GM23248 (cell line): ENCODE results near the gene MEFV.

Experiments used
- EZH2 ChIP-seq: fragments of 200-600 bp; sonication (generic); IDR thresholded peaks from 2 replicates; pipeline ENCODE4 v1.6.1; 2018; ENCODE audit warnings: antibody characterized with exemption, mild to moderate bottlenecking; ENCODE audit not compliant: insufficient read depth, poor library complexity, severe bottlenecking
- EZH2phosphoT487 ChIP-seq: fragments of 200-600 bp; sonication (generic); IDR thresholded peaks from 2 replicates; pipeline ENCODE4 v1.6.1; 2018; ENCODE audit warnings: antibody characterized with exemption, moderate library complexity, mild to moderate bottlenecking, low read depth; ENCODE audit not compliant: insufficient read depth

DNA sequence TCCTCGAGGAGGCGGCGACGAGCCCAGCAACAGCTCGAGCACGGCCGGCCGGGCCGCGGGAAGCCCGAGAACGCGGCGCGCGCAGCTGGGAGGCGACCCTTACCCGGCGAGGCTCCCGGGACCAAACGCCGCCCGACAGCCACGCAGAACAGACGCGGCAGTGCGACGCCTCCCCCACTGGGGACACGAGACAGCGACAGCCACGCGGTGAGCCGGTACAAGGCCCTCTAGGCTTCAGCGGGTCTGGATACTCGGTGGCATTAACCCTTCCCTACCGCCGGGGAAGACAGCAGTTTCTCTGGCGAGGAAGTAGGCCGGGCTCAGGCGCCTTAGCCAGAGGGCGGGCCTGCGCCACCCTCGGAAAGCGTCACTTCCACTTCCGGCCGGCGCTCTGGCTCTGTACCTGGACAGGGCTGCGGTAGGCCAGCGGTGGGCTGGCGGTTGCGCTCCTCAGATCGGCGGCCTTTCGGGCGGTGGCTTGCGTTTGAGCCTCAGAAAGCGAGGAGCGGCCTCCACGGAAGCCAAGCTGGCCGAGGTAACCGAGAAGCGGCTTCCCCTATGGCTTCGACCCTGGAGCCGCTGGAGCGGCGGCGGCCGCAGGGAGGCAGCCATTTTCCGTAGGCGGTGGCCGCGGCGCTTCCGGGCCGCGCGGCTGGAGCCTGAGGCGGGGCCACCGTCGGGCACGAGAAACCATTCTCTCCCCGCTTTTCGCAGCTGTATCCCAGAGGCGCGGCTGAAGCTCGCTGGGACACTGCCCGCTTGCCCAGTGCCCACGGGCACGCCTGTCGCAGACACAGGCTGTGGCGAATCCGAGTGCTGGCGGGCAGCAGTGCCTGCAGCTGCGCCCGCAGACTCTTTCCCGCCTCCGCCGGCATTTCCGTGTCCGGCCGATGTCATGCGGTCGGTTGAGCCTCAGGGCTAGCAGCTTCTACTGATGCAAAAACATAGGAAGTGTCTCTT, 49.0 kb upstream of the MEFV start, which contains the start of the genes TIGD7 and ZNF75A:
- TF ChIP-seq EZH2 (no peak), EZH2phosphoT487 (no peak)
